8988T (cell line): ENCODE data around the gene LDLRAD4.

Experiments
- DNase-seq: peaks from one replicate; pipeline ENCODE4 v3.0.0; 2011

Gene LDLRAD4

GRCh38 chr18:13289481-13290205 lies 71.1 kb downstream of the LDLRAD4 start:
- DNase-seq: no peak

DNA sequence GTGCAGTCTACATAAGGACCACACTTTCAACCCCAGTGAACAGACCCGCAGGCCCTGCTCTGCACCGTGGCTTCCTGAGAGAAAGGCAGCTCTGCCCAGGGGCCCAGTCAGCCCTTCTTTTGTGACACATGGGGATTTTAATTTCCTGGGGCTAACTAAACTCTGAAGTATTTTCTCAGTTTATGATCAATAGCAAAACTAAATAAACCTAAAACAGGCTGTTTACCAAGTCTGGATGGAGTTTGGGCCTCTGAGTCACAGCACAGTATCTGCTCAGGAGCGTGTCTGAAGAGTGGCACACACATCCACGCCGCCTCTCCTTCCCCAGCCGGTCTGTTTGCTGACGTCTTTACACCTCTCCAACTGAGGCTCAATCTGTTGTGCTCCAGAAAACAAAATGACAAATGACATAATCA lies 72.3 kb downstream of the LDLRAD4 start:
- no peak for DNase-seq

- DNase-seq: no peak
Observed at GRCh38 chr18:13291299-13291698, 72.7 kb downstream of the LDLRAD4 start.

- DNase-seq: no peak
Observed at GRCh38 chr18:13291745-13292447, 73.3 kb downstream of the LDLRAD4 start.

DNA sequence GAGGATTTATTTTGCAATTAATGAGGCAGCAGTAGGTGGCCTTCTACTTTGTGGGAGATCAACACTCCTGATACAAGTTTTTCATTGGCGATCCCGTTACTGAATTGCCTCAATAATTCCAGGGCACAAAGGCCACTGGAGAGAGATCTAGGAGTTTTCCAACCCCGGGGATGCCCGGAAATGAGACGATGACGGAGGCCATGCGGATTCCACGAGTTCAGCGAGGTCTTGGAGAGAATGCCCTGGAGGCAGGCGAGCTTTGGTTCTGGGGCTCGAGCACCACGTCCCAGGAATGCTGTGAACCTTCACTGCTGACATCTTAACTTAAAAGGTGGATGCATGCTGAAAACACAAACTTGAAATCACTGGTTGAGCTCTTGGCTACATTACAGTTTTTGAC lies 74.2 kb downstream of the LDLRAD4 start:
- no peak for DNase-seq

DNA sequence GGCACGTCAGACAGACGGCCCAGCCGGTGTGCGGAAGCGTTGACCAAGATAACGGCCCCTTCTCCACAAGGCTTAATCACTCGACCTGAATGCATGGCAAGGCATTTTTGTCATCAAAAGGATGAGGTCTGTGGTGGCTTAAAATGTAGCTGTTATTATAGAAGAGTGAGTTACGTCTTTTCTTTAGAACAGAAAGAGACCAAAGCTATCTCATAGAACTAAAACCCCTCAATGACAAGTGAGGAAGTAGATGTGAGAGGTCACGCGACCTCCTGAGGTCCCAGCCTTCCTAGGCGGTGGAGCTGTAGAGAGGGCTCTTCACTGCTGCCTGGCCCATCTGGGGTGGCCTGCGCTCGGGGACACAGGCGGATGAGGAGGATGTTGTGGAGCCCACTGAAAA lies 75.7 kb downstream of the LDLRAD4 start:
- DNase-seq: no peak

DNA sequence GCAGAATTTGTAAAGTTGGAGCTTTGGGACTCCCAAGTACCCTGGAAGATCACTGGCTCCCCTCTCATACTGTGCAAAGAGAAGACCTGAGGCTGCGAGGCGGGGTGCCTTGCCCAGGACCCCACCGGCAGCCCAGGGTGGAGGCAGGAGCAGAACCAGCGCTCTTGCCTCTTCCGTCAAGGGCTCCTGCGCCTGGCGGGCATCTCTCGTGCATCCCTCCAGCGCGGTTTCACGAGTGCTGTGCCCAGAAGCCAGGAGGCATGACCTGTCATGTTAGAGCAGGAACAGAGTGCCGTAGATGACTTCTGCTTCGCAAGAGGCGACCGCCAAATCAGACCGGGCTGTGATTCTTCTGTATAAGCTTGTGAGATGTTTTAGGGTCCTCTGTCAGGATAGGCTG lies 77.3 kb downstream of the LDLRAD4 start:
- no peak for DNase-seq

DNA sequence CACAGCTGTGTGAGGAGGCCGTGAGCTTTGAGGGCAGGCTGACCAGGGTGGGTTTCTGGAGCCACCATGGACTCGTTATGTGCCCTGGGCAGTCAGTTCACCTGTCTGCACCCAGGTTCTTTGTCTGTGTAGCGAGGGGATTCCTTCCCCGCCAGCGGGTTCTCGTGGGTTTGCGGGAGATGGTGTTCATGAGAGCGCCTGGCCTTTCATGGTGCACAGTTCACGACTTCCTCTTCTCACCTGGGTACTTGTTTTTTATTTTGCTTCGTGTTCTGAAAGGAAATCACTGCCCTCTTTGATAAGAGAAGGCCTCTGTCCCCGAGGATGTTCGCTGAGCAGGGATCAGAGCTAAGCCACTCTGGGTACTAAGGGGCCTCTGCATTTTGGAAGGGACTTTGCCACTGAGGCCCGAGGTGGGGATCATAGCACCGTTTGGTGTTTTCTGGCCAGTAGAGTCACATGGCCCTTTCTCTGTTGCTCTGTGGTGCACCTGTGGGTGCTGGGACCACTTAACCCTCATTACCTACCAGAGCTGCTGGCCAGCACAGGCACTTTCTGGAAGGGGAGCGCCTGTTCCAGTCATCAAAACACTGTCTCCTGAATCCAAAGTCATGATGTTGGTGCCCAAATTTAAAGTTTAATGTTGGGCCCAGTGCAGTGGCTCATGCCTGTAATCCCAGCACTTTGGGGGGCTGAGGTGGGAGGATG lies 78.5 kb downstream of the LDLRAD4 start:
- no peak for DNase-seq

GRCh38 chr18:13298262-13298661 lies 79.7 kb downstream of the LDLRAD4 start:
- DNase-seq: no peak

- no peak for DNase-seq
Observed at GRCh38 chr18:13300029-13300428, 81.5 kb downstream of the LDLRAD4 start.

- DNase-seq: no peak
Observed at GRCh38 chr18:13300796-13301195, 82.2 kb downstream of the LDLRAD4 start.

GRCh38 chr18:13302040-13302439 lies 83.5 kb downstream of the LDLRAD4 start:
- DNase-seq: no peak

DNA sequence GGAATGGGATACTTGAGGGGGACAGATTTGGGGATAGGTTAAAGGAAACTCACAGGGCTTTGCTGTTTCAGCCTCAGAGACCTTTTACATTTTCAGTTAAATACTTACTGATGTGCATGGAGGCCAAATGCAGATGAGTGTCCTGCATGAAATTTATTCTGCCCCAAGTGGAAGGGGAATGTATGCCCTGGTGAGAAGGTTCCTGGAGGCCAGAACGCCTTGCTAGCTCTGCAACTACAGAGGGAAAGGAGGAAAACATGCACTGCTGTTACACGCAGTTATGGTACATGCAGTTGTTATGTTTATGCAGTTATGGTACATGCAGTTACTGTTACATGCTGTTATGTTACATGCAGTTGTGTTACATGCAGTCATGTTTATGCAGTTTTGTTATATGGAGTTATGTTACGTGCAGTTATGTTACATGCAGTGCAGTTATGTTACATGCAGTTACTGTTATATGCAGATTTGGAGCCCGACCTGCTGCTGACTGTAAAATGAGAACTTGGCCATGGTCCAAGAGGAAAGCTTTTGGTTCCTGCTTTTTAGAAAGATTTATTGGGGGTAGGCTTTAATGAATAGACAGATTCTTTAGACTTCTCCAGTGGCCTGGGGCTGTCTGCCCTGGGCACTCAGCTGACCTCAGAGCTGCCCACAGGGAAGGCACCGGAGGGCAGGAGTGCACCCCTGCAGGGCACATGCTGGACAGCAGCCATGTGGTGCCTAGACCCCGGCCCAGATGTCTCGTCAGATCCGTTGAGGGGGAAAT lies 84.1 kb downstream of the LDLRAD4 start:
- DNase-seq: no peak

DNA sequence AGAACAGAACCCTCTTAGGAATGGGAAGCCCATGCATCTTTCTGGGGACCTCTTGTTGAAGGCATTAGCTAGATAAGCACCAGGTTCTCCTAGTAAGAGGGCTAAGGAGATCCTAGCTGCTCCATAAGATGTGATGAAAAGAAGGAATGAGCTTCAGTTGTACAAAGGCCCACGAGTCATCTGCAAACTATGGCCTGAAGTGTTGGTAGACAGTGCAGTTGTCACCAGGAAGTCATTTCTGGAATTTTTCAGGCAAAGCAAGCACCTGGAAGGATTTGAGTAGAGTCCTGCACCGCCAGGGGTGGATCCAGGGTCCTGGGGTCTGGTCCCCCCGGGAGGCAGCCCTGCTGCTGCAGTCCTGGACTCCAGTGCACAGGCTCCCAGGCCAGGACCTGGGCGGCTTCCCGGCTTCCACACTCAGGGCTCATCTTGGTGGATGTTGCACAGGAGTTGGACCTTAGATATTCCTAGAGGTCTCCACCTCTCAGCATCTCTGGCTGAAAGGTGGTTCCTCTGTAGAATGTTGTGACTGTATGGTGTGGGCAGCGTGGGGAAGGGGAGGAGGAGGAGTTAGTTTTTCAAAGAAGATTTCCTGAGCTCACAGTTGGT lies 85.3 kb downstream of the LDLRAD4 start:
- DNase-seq: no peak

GRCh38 chr18:13305301-13305700 lies 86.7 kb downstream of the LDLRAD4 start:
- no peak for DNase-seq

DNA sequence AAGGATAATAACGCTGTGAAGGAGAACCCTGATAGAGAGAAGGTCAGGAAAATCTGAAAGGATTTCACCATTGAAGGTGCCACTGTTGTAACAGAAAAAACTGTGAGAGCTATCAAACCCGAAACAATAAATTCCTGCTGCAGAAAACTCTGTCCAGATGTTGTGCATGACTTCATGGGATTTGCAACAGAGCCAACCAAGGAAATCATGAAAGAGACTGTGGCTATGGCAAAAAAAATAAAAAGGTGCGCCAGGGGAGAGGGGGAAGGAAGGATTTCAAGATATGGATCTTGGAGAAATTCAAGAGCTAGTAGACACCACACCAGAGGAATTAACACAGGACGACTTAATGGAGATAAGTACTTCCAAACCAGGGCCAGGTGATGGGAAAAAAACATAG lies 88.0 kb downstream of the LDLRAD4 start:
- no peak for DNase-seq

- DNase-seq: no peak
Observed at GRCh38 chr18:13308369-13308768, 89.8 kb downstream of the LDLRAD4 start.

GRCh38 chr18:13309031-13309747 lies 90.6 kb downstream of the LDLRAD4 start:
- DNase-seq: no peak

DNA sequence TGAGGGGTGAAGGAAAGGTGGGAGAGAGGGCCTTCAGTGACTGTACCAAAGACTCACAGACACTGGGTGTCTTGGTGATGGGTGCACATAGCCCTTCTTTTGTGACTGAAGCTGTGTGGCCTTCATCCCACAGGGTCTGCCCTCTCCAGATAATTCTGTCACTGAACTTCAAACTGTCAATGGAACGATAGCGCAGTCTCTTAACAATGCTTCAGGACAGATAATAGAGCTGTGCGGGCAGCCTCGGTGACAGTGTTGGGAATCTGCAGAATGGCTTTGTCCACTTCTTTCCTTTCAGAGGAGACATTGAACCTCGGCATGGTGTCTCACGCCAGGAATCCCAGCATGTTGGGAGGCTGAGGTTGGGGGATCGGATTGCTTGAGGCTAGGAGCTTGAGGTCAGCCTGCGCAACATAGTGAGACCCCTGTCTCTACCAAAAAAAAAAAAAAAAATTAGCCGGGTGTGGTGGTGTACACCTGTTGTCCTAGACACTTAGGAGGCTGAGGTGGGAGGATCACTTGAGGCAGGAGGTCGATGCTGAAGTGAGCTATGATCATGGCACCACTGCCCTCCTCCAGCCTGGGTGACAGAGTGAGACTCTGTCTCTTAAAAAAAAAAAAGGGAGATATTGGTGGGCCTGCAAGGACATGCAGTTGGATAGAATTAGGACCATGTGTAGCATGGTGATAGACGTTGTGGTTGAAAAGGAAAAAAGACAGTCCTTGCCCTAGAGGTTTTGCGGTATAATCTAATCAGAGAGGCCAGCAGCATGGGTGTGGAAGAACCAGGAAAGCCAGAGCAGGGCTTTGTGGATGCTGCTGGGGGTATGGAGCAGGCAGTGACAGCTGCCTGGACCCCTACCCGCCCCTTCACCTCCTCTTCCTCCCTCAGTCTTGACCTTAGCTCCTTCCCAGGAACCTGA lies 91.4 kb downstream of the LDLRAD4 start:
- DNase-seq: no peak

DNA sequence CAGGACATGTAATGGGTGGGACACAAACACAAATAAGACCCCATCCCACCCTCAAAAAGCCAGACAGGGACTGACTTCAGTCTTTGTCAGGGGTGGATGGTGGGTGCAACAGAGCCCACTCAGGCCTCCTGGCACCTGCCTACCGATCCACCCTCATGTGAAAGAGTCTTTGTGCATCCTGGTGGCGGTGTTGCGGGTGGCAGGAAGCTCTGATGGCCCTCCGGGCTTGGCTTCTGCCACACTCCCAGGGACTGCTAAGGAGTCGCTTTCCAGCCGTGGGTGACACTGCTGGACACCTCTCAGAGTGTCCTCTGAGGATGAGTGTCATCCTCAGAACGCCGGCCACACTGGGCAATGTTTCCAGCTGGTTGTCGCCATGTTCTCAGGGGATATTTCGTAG lies 92.6 kb downstream of the LDLRAD4 start:
- DNase-seq: no peak

GRCh38 chr18:13312515-13312914 lies 94.0 kb downstream of the LDLRAD4 start:
- no peak for DNase-seq
